NCI-H345 treated with DMSO at 0.1 percent for 48 hours (cell line): ENCODE measurements around the gene ZPLD1.

ENCODE experiments used
- DNase-seq: peaks from one replicate; lab custom pipeline; 2025; ENCODE audit not compliant: unreplicated experiment; lab: John Stamatoyannopoulos, UW

ZPLD1 gene

GRCh38 chr3:102525624-102526023 is 90.8 kb downstream of the ZPLD1 start:
- no peak for DNase-seq

GRCh38 chr3:102526865-102527264 is 92.0 kb downstream of the ZPLD1 start:
- no peak for DNase-seq

DNA sequence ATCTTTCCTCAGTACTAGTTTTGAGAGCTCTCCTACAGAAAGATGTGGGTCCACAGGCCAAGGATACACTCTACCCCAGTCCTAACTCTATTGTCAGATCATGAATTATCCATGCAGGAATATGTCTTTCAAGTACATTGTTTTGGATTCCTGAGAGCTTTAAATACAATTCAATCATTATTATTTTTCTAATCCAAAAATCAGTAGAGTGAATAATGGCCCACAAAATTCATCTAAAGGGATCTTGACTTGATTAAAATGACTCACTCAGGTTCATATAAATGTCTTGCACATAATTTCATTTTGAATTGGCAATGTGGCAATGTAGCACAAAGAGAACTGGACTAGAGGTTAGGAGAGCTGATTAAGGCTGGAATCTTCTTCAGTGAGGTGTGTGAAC is 93.9 kb downstream of the ZPLD1 start:
- DNase-seq = no peak
